ENCODE results near the gene RSF1. TPM values are rescaled to one million over a fixed set of nuclear protein-coding genes. Genes with fewer than 3 reads are reported as not detected.

Gene RSF1
- total RNA-seq, 1 experiment from 2014 or later = 79.8 TPM

- H3K27ac Mint-ChIP-seq = no peak overlapping the region
- DNase-seq (ENCODE audit: low spot score) (no peak), ATAC-seq (no peak)
- ChIA-PET POLR2A (no interaction called here), CTCF (no interaction called here)
- H3K27me3 Mint-ChIP-seq (ENCODE audit: low read depth) = no peaks in the 10 kb centered on the region
- peaks cover 40% of the 10 kb centered on the region for H3K36me3 Mint-ChIP-seq
- H3K4me3 Mint-ChIP-seq = no peak overlapping the region
- H3K9me3 Mint-ChIP-seq = no peaks in the 10 kb centered on the region
- H3K4me1 Mint-ChIP-seq = 0 out of 2 replicates have a peak, but pooled peaks cover 6% of the 10 kb centered on the region
- TF ChIP-seq ZSCAN18 (CRISPR knock-in tag; IDR thresholded peaks at IDR 0.05) = no peak
- no peak for TF ChIP-seq MLX (CRISPR knock-in tag; IDR thresholded peaks at IDR 0.05)
- TF ChIP-seq ZMAT4 (CRISPR knock-in tag; IDR thresholded peaks at IDR 0.05) = no peak
- TF ChIP-seq NFYB (CRISPR knock-in tag; conservative IDR thresholded peaks at IDR 0.05; ENCODE audit: low read depth) = no peak
- no peak for TF ChIP-seq TEAD4 (CRISPR knock-in tag; IDR thresholded peaks at IDR 0.05)
- TF ChIP-seq HMGXB4 (CRISPR knock-in tag; IDR thresholded peaks at IDR 0.05) = no peak
- TF ChIP-seq SP1 (CRISPR knock-in tag; conservative IDR thresholded peaks at IDR 0.05) = no peak
- TF ChIP-seq NFE2L1 (CRISPR knock-in tag; IDR thresholded peaks at IDR 0.05) = no peak
- no peak for TF ChIP-seq ZNF138 (CRISPR knock-in tag; conservative IDR thresholded peaks at IDR 0.05)
- TF ChIP-seq STAT6 (CRISPR knock-in tag; conservative IDR thresholded peaks at IDR 0.05; ENCODE audit: low read depth) = no peak
- no peak for TF ChIP-seq E2F1 (CRISPR knock-in tag; IDR thresholded peaks at IDR 0.05)
- TF ChIP-seq ELF4 (CRISPR knock-in tag; IDR thresholded peaks at IDR 0.05; ENCODE audit: low read depth) = no peak
- TF ChIP-seq USF1 (CRISPR knock-in tag; IDR thresholded peaks at IDR 0.05) = no peak
- no peak for TF ChIP-seq NR2C2 (CRISPR knock-in tag; IDR thresholded peaks at IDR 0.05)
- TF ChIP-seq FOXP4 (CRISPR knock-in tag; IDR thresholded peaks at IDR 0.05) = no peak
- TF ChIP-seq ZNF281 (CRISPR knock-in tag; IDR thresholded peaks at IDR 0.05) = no peak
- no peak for TF ChIP-seq RORB (CRISPR knock-in tag; IDR thresholded peaks at IDR 0.05)
- no peak for TF ChIP-seq SMAD3 (CRISPR knock-in tag; IDR thresholded peaks at IDR 0.05; ENCODE audit: borderline replicate concordance)
- no peak for TF ChIP-seq AFF4 (CRISPR knock-in tag; IDR thresholded peaks at IDR 0.05; ENCODE audit: borderline replicate concordance)
These were observed 121.6 kb downstream of the RSF1 start for GRCh38 chr11:77698896-77699295.

Measured in WTC11 (cell line).